ENCODE data around the gene ZNF775. TPM values are rescaled to one million over a fixed set of nuclear protein-coding genes. Genes with fewer than 3 reads are reported as not detected.
A peak's percentile ranks its signal among the peaks of the same experiment; 100 is the strongest.

The ZNF775 gene
- total and polyA plus RNA-seq, 2 of the 13 experiments (the other 11 are each of a cell fraction or from before 2014, with no cell fraction given) = 3.1 to 3.2 TPM

- TF ChIP-seq SPEN (CRISPR knock-in tag; IDR thresholded peaks at IDR 0.05; ENCODE audit: low read depth) (peak; percentile 94), ZNF33B (CRISPR knock-in tag; IDR thresholded peaks at IDR 0.05) (peak; percentile 92; the same call in 1 of the 2 replicates), ZNF644 (CRISPR knock-in tag; IDR thresholded peaks at IDR 0.05; ENCODE audit: low read depth) (no peak), KIAA2018 (CRISPR knock-in tag; IDR thresholded peaks at IDR 0.05; ENCODE audit: borderline replicate concordance) (no peak), ARNT2 (CRISPR knock-in tag; IDR thresholded peaks at IDR 0.05; ENCODE audit: low read depth) (peak; percentile 72), ZNF253 (CRISPR knock-in tag; IDR thresholded peaks at IDR 0.05; ENCODE audit: borderline replicate concordance) (peak; percentile 53; the same call in 1 of the 2 replicates), KDM6A (CRISPR knock-in tag; IDR thresholded peaks at IDR 0.05; ENCODE audit: low read depth) (no peak), GABPB1 (CRISPR knock-in tag; IDR thresholded peaks at IDR 0.05) (peak; percentile 72), HIC2 (CRISPR knock-in tag; IDR thresholded peaks at IDR 0.05; ENCODE audit: low read depth) (0 out of 2 replicates have a peak, but pooled peaks have one; percentile 38), ZFP90 (CRISPR knock-in tag; IDR thresholded peaks at IDR 0.05; ENCODE audit: borderline replicate concordance) (peak; percentile 39; the same call in 1 of the 2 replicates), ATF5 (CRISPR knock-in tag; IDR thresholded peaks at IDR 0.05; ENCODE audit: low read depth) (peak; percentile 33; the same call in 1 of the 2 replicates), TFDP2 (CRISPR knock-in tag; IDR thresholded peaks at IDR 0.05) (peak; percentile 83), ZNF33A (CRISPR knock-in tag; IDR thresholded peaks at IDR 0.05; ENCODE audit: borderline replicate concordance) (no peak), ZGPAT (CRISPR knock-in tag; IDR thresholded peaks at IDR 0.05) (peak; percentile 63)
Observed at GRCh38 chr7:150368096-150368883, 10.8 kb upstream of the ZNF775 start, which contains the start of gene REPIN1 (continued).
